Lower leg skin (tissue), 3 donors: ENCODE measurements around the gene TUT7.

Experiments used
- POLR2A ChIP-seq, 2 donors: fragments of 450-650 bp; IDR thresholded peaks; one replicate each; pipeline ENCODE4 v1.6.1; 2016 to 2017; ENCODE audit warnings: antibody characterized with exemption in 2 of 2, mild to moderate bottlenecking in 1 of 2, moderate library complexity in 1 of 2
- TF ChIP-seq, protein P1 (sequence below), 3 donors: fragments of 450-650 bp; IDR thresholded peaks; one replicate each; pipeline ENCODE4 v1.5.1; 2016; ENCODE audit warnings: antibody characterized with exemption in 3 of 3, mild to moderate bottlenecking in 3 of 3, moderate library complexity in 2 of 3

DNA sequence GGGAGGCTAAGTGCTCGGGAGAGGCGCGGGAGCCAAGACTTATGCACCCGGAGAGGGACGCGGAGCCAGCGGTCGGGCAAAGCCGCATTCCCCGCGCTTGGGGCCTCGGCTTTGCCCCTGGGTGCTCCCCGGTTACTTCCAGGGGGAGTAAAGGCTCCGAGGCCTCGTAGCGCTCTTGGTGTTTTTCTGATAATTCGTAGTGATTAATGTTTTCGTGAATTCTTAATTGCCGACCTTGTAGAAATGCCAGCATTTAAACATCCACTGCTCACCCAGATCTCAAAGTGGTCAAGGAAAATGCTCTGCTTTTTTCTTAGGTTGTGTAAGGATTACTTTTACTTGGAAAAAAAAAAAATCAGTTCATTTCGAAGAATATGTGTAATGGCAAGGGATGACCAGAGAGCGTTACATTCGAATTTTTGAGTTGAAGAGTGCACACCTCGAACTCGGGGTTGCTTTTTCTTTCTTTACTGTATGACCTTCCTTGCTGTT is 654 bp upstream of the TUT7 start:
- TF ChIP-seq, protein P1, sequence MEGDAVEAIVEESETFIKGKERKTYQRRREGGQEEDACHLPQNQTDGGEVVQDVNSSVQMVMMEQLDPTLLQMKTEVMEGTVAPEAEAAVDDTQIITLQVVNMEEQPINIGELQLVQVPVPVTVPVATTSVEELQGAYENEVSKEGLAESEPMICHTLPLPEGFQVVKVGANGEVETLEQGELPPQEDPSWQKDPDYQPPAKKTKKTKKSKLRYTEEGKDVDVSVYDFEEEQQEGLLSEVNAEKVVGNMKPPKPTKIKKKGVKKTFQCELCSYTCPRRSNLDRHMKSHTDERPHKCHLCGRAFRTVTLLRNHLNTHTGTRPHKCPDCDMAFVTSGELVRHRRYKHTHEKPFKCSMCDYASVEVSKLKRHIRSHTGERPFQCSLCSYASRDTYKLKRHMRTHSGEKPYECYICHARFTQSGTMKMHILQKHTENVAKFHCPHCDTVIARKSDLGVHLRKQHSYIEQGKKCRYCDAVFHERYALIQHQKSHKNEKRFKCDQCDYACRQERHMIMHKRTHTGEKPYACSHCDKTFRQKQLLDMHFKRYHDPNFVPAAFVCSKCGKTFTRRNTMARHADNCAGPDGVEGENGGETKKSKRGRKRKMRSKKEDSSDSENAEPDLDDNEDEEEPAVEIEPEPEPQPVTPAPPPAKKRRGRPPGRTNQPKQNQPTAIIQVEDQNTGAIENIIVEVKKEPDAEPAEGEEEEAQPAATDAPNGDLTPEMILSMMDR (IDR thresholded peaks at IDR 0.05), result no peak
- TF ChIP-seq POLR2A (IDR thresholded peaks at IDR 0.05), result no peak
